HG03066 (cell line): ENCODE measurements around the gene FKBP5.
"Not testable (repeated sequence)": the region's sequence is repeated elsewhere in the genome, so short reads cannot be mapped to it uniquely, and the experiment has no call there.

ENCODE experiments used
- ATAC-seq: cut with Tn5 transposase; IDR thresholded peaks from one replicate; pipeline ENCODE4 v1.9.1; 2021; ENCODE audit warnings: low read depth; ENCODE audit not compliant: unreplicated experiment

Gene FKBP5

GRCh38 chr6:35594503-35595186 lies 94.1 kb downstream of the FKBP5 start:
- ATAC-seq = no peak

GRCh38 chr6:35592178-35592577 lies 96.5 kb downstream of the FKBP5 start:
- no peak for ATAC-seq

GRCh38 chr6:35590622-35591066 lies 98.1 kb downstream of the FKBP5 start:
- no peak for ATAC-seq

- ATAC-seq = no peak
Measured at GRCh38 chr6:35589904-35590303, 98.8 kb downstream of the FKBP5 start.

GRCh38 chr6:35589201-35589739 lies 99.4 kb downstream of the FKBP5 start:
- ATAC-seq = no peak

- no peak for ATAC-seq
Measured at GRCh38 chr6:35587167-35587566, 101.5 kb downstream of the FKBP5 start.

- ATAC-seq = no peak
Measured at GRCh38 chr6:35586542-35586941, 102.2 kb downstream of the FKBP5 start.

GRCh38 chr6:35585658-35586057 lies 103.1 kb downstream of the FKBP5 start:
- ATAC-seq = no peak

- ATAC-seq = no peak
Measured at GRCh38 chr6:35583893-35584688, 104.6 kb downstream of the FKBP5 start.

- no peak for ATAC-seq
Measured at GRCh38 chr6:35582315-35582714, 106.4 kb downstream of the FKBP5 start.

- ATAC-seq = no peak
Measured at GRCh38 chr6:35581633-35582032, 107.1 kb downstream of the FKBP5 start.

GRCh38 chr6:35580836-35581235 lies 107.9 kb downstream of the FKBP5 start:
- no peak for ATAC-seq

- no peak for ATAC-seq
Measured at GRCh38 chr6:35576682-35577081, 112.0 kb downstream of the FKBP5 start.

GRCh38 chr6:35573495-35574110 lies 115.1 kb downstream of the FKBP5 start:
- no peak for ATAC-seq

- not testable (repeated sequence) for ATAC-seq
Measured at GRCh38 chr6:35570885-35571330, 117.8 kb downstream of the FKBP5 start.

GRCh38 chr6:35569011-35569461 lies 119.7 kb downstream of the FKBP5 start:
- ATAC-seq = no peak

- ATAC-seq = no peak
Measured at GRCh38 chr6:35566794-35567193, 121.9 kb downstream of the FKBP5 start.

- ATAC-seq = no peak
Measured at GRCh38 chr6:35564733-35565132, 124.0 kb downstream of the FKBP5 start.

- ATAC-seq = no peak
Measured at GRCh38 chr6:35562060-35562459, 126.7 kb downstream of the FKBP5 start.

- ATAC-seq = no peak
Measured at GRCh38 chr6:35561113-35561512, 127.6 kb downstream of the FKBP5 start.

- ATAC-seq = no peak
Measured at GRCh38 chr6:35558571-35558970, 130.1 kb downstream of the FKBP5 start.
